ENCODE data around the gene PARD6G.
A peak's percentile ranks its signal among the peaks of the same experiment; 100 is the strongest.

Gene PARD6G

DNA sequence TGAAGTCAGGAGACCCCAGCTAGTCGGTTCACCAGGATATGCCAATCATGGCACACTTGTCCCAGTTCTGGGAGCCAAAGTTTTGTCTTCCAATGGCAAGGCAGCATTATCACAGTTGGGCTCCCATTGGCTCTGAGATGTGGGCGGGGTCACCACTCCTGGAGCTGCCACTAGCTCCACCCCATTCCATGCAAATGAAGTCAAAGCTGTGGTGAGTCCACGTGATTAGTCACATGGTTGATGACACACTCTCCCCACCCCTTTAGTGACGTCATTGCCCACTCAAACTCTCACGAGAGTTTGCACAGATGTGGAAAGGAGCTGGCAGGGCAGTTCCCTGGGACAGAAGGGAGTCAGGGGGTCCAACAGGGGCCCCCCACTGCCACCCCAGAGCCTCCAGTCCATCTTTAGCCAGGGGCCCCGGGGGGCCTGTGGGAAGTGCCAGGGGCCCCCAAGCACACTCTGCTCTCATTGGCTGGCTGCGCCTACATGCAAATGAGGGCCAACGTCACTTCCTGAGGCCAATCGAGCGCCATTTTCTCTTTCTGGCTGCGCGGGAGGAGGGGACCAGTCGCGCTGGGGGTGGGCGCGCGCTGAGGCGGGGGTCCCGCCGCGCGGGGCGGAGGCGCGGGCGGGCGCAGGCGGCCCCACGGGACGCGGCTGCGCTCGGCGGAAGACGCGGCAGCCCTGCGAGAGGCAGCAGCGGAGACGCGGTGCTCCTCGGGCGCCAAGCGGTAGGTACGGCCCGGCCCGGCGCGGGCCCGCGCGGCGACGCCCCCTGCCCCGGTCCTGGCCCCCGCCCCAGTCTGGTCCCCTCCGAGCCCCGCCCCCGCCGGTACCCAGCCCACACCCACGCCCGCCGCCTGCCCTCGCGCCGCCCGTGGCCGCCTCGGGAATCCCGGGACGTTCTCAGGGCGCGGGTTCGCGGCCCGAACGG lies 138.3 kb downstream of the PARD6G start, which contains the start of gene ADNP2:
Gene ADNP2, plus strand, starts transcription at position 524 of the 937 bp plus-strand sequence. CDS start 8,281 bp downstream, outside the sequence.
- TF ChIP-seq, protein P1, sequence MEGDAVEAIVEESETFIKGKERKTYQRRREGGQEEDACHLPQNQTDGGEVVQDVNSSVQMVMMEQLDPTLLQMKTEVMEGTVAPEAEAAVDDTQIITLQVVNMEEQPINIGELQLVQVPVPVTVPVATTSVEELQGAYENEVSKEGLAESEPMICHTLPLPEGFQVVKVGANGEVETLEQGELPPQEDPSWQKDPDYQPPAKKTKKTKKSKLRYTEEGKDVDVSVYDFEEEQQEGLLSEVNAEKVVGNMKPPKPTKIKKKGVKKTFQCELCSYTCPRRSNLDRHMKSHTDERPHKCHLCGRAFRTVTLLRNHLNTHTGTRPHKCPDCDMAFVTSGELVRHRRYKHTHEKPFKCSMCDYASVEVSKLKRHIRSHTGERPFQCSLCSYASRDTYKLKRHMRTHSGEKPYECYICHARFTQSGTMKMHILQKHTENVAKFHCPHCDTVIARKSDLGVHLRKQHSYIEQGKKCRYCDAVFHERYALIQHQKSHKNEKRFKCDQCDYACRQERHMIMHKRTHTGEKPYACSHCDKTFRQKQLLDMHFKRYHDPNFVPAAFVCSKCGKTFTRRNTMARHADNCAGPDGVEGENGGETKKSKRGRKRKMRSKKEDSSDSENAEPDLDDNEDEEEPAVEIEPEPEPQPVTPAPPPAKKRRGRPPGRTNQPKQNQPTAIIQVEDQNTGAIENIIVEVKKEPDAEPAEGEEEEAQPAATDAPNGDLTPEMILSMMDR (IDR thresholded peaks at IDR 0.05; ENCODE audit: low read depth, low read length): no peak
- peak; percentile 76 for DNase-seq (ENCODE audit: extremely low read depth, low read depth)

DNA sequence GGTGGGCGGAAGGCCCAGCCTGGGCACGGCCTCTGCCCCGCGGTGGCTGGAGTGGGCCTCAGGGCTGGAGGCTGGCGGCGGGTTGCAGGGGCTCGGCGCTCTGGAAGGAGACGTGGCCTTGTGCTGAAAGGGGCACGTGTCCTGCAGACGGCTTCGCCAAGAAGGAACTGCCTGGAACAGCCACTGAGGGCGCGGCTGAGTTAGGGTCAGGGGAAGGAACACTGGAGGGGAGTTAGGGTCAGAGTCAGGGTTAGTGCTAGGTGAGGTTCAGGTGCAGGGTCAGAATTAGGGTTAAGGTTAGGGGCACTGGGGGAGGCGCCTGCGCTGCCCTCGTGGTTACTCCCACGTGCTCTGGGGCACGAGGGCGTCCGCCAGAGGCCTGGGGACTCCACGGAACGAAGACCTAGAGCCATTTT lies 139.2 kb downstream of the PARD6G start:
- DNase-seq (ENCODE audit: extremely low read depth, low read depth): no peak
- TF ChIP-seq, protein P1 (IDR thresholded peaks at IDR 0.05; ENCODE audit: low read depth, low read length): no peak

DNA sequence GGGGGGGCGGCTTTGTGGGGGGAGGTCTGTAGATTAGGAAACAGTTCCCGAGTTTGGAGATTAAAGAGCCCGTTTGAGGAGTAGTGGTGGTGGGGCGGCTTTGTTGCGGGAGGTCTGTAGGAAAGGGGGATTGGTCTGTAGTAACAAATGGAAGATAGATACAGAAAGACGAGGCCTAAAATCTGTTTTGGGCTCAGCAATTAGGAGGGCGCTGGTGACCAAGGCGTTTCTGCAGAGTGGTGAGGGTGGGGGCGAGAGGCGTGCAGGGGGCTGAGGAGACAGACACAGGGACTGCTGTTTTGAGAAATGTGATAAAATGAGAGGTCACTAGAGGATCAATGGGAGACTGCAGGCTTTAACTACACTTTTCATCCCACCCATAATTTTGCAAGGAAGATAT lies 139.9 kb downstream of the PARD6G start:
- DNase-seq (ENCODE audit: extremely low read depth, low read depth): no peak
- TF ChIP-seq, protein P1 (IDR thresholded peaks at IDR 0.05; ENCODE audit: low read depth, low read length): no peak
